Vagina (tissue), 2 donors: ENCODE measurements around the gene ARAF.

ENCODE experiments used
- POLR2A ChIP-seq, 2 donors: fragments of 450-650 bp; IDR thresholded peaks; one replicate each; pipeline ENCODE4 v1.6.1; 2017; ENCODE audit warnings: antibody characterized with exemption in 2 of 2, mild to moderate bottlenecking in 2 of 2, moderate library complexity in 2 of 2
- POLR2AphosphoS5 ChIP-seq, 2 donors: sonication (generic); formaldehyde crosslinking; IDR thresholded peaks; one replicate each; pipeline ENCODE4 v1.9.0; 2017; ENCODE audit warnings: antibody characterized with exemption in 2 of 2, mild to moderate bottlenecking in 2 of 2, low read depth in 1 of 2; ENCODE audit not compliant: insufficient read depth in 1 of 2
- TF ChIP-seq, protein P1 (sequence below), 3 experiments: fragments of 450-650 bp in 2 of 3; fragments of 200-600 bp in 1 of 3; sonication (generic) in 1 of 3; IDR thresholded peaks; one replicate each; pipeline ENCODE4 v1.5.1; 2017 to 2019; ENCODE audit warnings: antibody characterized with exemption in 3 of 3, mild to moderate bottlenecking in 2 of 3, moderate library complexity in 2 of 3

DNA sequence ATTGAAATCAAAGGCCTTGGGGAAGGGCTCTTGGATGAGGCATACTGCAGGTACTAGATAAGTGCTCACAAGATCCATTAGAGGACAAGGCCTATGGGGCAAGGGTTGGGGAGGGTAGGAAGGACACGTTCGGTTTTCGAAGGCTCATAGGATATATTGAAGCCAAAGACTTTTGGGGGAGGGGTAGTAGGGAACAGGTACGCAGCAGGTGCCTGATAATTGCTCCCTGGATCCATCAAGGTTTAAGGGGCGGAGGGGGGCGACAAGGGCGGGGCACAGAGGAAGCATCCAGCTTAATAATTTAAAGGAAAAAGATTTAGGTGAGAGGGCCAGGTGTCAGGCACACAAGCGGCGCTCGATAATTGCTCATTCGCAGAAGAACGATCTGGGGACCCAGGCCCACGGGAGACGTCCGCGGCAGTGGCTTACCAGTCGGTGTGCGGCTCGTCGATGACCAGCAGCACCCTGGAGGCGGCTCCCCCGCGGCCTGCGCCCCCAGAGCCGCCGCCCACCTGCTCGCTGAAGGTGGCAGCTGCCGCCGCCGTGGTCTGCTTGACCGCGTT is 58.0 kb downstream of the ARAF start:
- TF ChIP-seq, protein P1, sequence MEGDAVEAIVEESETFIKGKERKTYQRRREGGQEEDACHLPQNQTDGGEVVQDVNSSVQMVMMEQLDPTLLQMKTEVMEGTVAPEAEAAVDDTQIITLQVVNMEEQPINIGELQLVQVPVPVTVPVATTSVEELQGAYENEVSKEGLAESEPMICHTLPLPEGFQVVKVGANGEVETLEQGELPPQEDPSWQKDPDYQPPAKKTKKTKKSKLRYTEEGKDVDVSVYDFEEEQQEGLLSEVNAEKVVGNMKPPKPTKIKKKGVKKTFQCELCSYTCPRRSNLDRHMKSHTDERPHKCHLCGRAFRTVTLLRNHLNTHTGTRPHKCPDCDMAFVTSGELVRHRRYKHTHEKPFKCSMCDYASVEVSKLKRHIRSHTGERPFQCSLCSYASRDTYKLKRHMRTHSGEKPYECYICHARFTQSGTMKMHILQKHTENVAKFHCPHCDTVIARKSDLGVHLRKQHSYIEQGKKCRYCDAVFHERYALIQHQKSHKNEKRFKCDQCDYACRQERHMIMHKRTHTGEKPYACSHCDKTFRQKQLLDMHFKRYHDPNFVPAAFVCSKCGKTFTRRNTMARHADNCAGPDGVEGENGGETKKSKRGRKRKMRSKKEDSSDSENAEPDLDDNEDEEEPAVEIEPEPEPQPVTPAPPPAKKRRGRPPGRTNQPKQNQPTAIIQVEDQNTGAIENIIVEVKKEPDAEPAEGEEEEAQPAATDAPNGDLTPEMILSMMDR (IDR thresholded peaks at IDR 0.05), result no peak
- TF ChIP-seq POLR2A (IDR thresholded peaks at IDR 0.05) (no peak), POLR2AphosphoS5 (IDR thresholded peaks at IDR 0.05; ENCODE audit: insufficient read depth in 1 of 2, low read depth in 1 of 2) (no peak)
